ENCODE measurements around the gene ITFG1.
"Not testable (repeated sequence)": the region's sequence is repeated elsewhere in the genome, so short reads cannot be mapped to it uniquely, and the experiment has no call there.

Gene ITFG1

GRCh38 chr16:47241061-47241460 is 219.8 kb downstream of the ITFG1 start:
- no peaks in the 10 kb centered on the region for H3K4me1 ChIP-seq (ENCODE audit: control insufficient read depth, insufficient read depth, low read length)
- H3K9ac ChIP-seq (ENCODE audit: low read length in 2 of 2): no peak overlapping the region
- H3K4me3 ChIP-seq (ENCODE audit: low read length in 2 of 2): no peak overlapping the region
- no peaks in the 10 kb centered on the region for H3K9me3 ChIP-seq (ENCODE audit: control insufficient read depth in 2 of 2, low read length in 2 of 2)
- no peak overlapping the region for H3K27ac ChIP-seq (ENCODE audit: low read length)
- H3K36me3 ChIP-seq (ENCODE audit: control insufficient read depth in 2 of 2, insufficient read depth in 2 of 2, low read length in 2 of 2): peaks cover 6 to 8% of the 10 kb centered on the region in 2 donors
- no peaks in the 10 kb centered on the region for H3K27me3 ChIP-seq (ENCODE audit: control insufficient read depth in 1 of 2, insufficient read depth in 2 of 2, low read length in 2 of 2)

GRCh38 chr16:47236716-47237115 is 224.1 kb downstream of the ITFG1 start:
- Histone ChIP-seq H3K27ac (ENCODE audit: low read length) (no peak overlapping the region), H3K9me3 (ENCODE audit: control insufficient read depth in 2 of 2, low read length in 2 of 2) (no peaks in the 10 kb centered on the region), H3K36me3 (ENCODE audit: control insufficient read depth in 2 of 2, insufficient read depth in 2 of 2, low read length in 2 of 2) (peaks cover 3 to 6% of the 10 kb centered on the region in 2 donors), H3K9ac (ENCODE audit: low read length in 2 of 2) (no peak overlapping the region), H3K4me3 (ENCODE audit: low read length in 2 of 2) (no peak overlapping the region), H3K27me3 (ENCODE audit: control insufficient read depth in 1 of 2, insufficient read depth in 2 of 2, low read length in 2 of 2) (no peaks in the 10 kb centered on the region), H3K4me1 (ENCODE audit: control insufficient read depth, insufficient read depth, low read length) (no peaks in the 10 kb centered on the region)

- no peaks in the 10 kb centered on the region for H3K27me3 ChIP-seq (ENCODE audit: control insufficient read depth in 1 of 2, insufficient read depth in 2 of 2, low read length in 2 of 2)
- H3K36me3 ChIP-seq (ENCODE audit: control insufficient read depth in 2 of 2, insufficient read depth in 2 of 2, low read length in 2 of 2): peaks cover 3% of the 10 kb centered on the region in 2 donors
- H3K4me1 ChIP-seq (ENCODE audit: control insufficient read depth, insufficient read depth, low read length): no peaks in the 10 kb centered on the region
- no peak overlapping the region for H3K9ac ChIP-seq (ENCODE audit: low read length in 2 of 2)
- H3K4me3 ChIP-seq (ENCODE audit: low read length in 2 of 2): no peak overlapping the region
- no peaks in the 10 kb centered on the region for H3K9me3 ChIP-seq (ENCODE audit: control insufficient read depth in 2 of 2, low read length in 2 of 2)
- no peak overlapping the region for H3K27ac ChIP-seq (ENCODE audit: low read length)
These were observed 230.6 kb downstream of the ITFG1 start for GRCh38 chr16:47230296-47230695.

- no peaks in the 10 kb centered on the region for H3K4me1 ChIP-seq (ENCODE audit: control insufficient read depth, insufficient read depth, low read length)
- no peak overlapping the region for H3K9ac ChIP-seq (ENCODE audit: low read length in 2 of 2)
- no peak overlapping the region for H3K27ac ChIP-seq (ENCODE audit: low read length)
- H3K27me3 ChIP-seq (ENCODE audit: control insufficient read depth in 1 of 2, insufficient read depth in 2 of 2, low read length in 2 of 2): no peaks in the 10 kb centered on the region
- H3K4me3 ChIP-seq (ENCODE audit: low read length in 2 of 2): no peak overlapping the region
- no peaks in the 10 kb centered on the region for H3K9me3 ChIP-seq (ENCODE audit: control insufficient read depth in 2 of 2, low read length in 2 of 2)
- peaks cover 3% of the 10 kb centered on the region in 2 donors for H3K36me3 ChIP-seq (ENCODE audit: control insufficient read depth in 2 of 2, insufficient read depth in 2 of 2, low read length in 2 of 2)
These were observed 231.5 kb downstream of the ITFG1 start for GRCh38 chr16:47229053-47230050.

GRCh38 chr16:47228241-47228640 is 232.6 kb downstream of the ITFG1 start:
- Histone ChIP-seq H3K4me3 (ENCODE audit: low read length in 2 of 2) (no peak overlapping the region), H3K9ac (ENCODE audit: low read length in 2 of 2) (no peak overlapping the region), H3K27me3 (ENCODE audit: control insufficient read depth in 1 of 2, insufficient read depth in 2 of 2, low read length in 2 of 2) (no peaks in the 10 kb centered on the region), H3K9me3 (ENCODE audit: control insufficient read depth in 2 of 2, low read length in 2 of 2) (no peaks in the 10 kb centered on the region), H3K4me1 (ENCODE audit: control insufficient read depth, insufficient read depth, low read length) (no peaks in the 10 kb centered on the region), H3K36me3 (ENCODE audit: control insufficient read depth in 2 of 2, insufficient read depth in 2 of 2, low read length in 2 of 2) (peaks cover 3% of the 10 kb centered on the region in 2 donors), H3K27ac (ENCODE audit: low read length) (no peak overlapping the region)

GRCh38 chr16:47213761-47214440 is 247.0 kb downstream of the ITFG1 start:
- H3K9me3 ChIP-seq (ENCODE audit: control insufficient read depth in 2 of 2, low read length in 2 of 2): no peaks in the 10 kb centered on the region
- H3K9ac ChIP-seq (ENCODE audit: low read length in 2 of 2): no peak overlapping the region
- H3K27me3 ChIP-seq (ENCODE audit: control insufficient read depth in 1 of 2, insufficient read depth in 2 of 2, low read length in 2 of 2): no peaks in the 10 kb centered on the region
- no peak overlapping the region for H3K27ac ChIP-seq (ENCODE audit: low read length)
- no peak overlapping the region for H3K4me3 ChIP-seq (ENCODE audit: low read length in 2 of 2)
- no peaks in the 10 kb centered on the region for H3K36me3 ChIP-seq (ENCODE audit: control insufficient read depth in 2 of 2, insufficient read depth in 2 of 2, low read length in 2 of 2)
- H3K4me1 ChIP-seq (ENCODE audit: control insufficient read depth, insufficient read depth, low read length): no peaks in the 10 kb centered on the region

- no peak overlapping the region for H3K4me3 ChIP-seq (ENCODE audit: low read length in 2 of 2)
- no peaks in the 10 kb centered on the region for H3K4me1 ChIP-seq (ENCODE audit: control insufficient read depth, insufficient read depth, low read length)
- no peak overlapping the region for H3K9ac ChIP-seq (ENCODE audit: low read length in 2 of 2)
- H3K27me3 ChIP-seq (ENCODE audit: control insufficient read depth in 1 of 2, insufficient read depth in 2 of 2, low read length in 2 of 2): no peaks in the 10 kb centered on the region
- no peaks in the 10 kb centered on the region for H3K36me3 ChIP-seq (ENCODE audit: control insufficient read depth in 2 of 2, insufficient read depth in 2 of 2, low read length in 2 of 2)
- no peak overlapping the region for H3K27ac ChIP-seq (ENCODE audit: low read length)
- no peaks in the 10 kb centered on the region for H3K9me3 ChIP-seq (ENCODE audit: control insufficient read depth in 2 of 2, low read length in 2 of 2)
These were observed 249.6 kb downstream of the ITFG1 start for GRCh38 chr16:47211218-47211617.

- Histone ChIP-seq H3K36me3 (ENCODE audit: control insufficient read depth in 2 of 2, insufficient read depth in 2 of 2, low read length in 2 of 2) (no peaks in the 10 kb centered on the region), H3K4me3 (ENCODE audit: low read length in 2 of 2) (no peak overlapping the region), H3K27me3 (ENCODE audit: control insufficient read depth in 1 of 2, insufficient read depth in 2 of 2, low read length in 2 of 2) (no peaks in the 10 kb centered on the region), H3K9ac (ENCODE audit: low read length in 2 of 2) (no peak overlapping the region), H3K9me3 (ENCODE audit: control insufficient read depth in 2 of 2, low read length in 2 of 2) (no peaks in the 10 kb centered on the region), H3K27ac (ENCODE audit: low read length) (no peak overlapping the region), H3K4me1 (ENCODE audit: control insufficient read depth, insufficient read depth, low read length) (no peaks in the 10 kb centered on the region)
These were observed 255.9 kb downstream of the ITFG1 start for GRCh38 chr16:47204736-47205504.

GRCh38 chr16:47203433-47203832 is 257.4 kb downstream of the ITFG1 start:
- H3K36me3 ChIP-seq (ENCODE audit: control insufficient read depth in 2 of 2, insufficient read depth in 2 of 2, low read length in 2 of 2); H3K9ac ChIP-seq (ENCODE audit: low read length in 2 of 2); H3K4me1 ChIP-seq (ENCODE audit: control insufficient read depth, insufficient read depth, low read length); H3K4me3 ChIP-seq (ENCODE audit: low read length in 2 of 2); H3K27ac ChIP-seq (ENCODE audit: low read length); H3K27me3 ChIP-seq (ENCODE audit: control insufficient read depth in 1 of 2, insufficient read depth in 2 of 2, low read length in 2 of 2); H3K9me3 ChIP-seq (ENCODE audit: control insufficient read depth in 2 of 2, low read length in 2 of 2): not testable (repeated sequence)

- Histone ChIP-seq H3K36me3 (ENCODE audit: control insufficient read depth in 2 of 2, insufficient read depth in 2 of 2, low read length in 2 of 2) (no peaks in the 10 kb centered on the region), H3K4me3 (ENCODE audit: low read length in 2 of 2) (no peak overlapping the region), H3K27me3 (ENCODE audit: control insufficient read depth in 1 of 2, insufficient read depth in 2 of 2, low read length in 2 of 2) (no peaks in the 10 kb centered on the region), H3K4me1 (ENCODE audit: control insufficient read depth, insufficient read depth, low read length) (no peaks in the 10 kb centered on the region), H3K27ac (ENCODE audit: low read length) (no peak overlapping the region), H3K9me3 (ENCODE audit: control insufficient read depth in 2 of 2, low read length in 2 of 2) (no peaks in the 10 kb centered on the region), H3K9ac (ENCODE audit: low read length in 2 of 2) (no peak overlapping the region)
These were observed 262.7 kb downstream of the ITFG1 start for GRCh38 chr16:47198180-47198575.

Measured in stomach smooth muscle (tissue), 2 donors.